Fibroblast of skin of abdomen (primary cell): ENCODE results near the gene KIF18A.
"Not testable (repeated sequence)": the region's sequence is repeated elsewhere in the genome, so short reads cannot be mapped to it uniquely, and the experiment has no call there.

Source experiments
- DNase-seq: peaks from one replicate; pipeline ENCODE4 v3.0.0-alpha.2; 2013

Gene KIF18A

GRCh38 chr11:28106353-28107043, 1.5 kb downstream of the KIF18A start:
- DNase-seq: no peak

DNA sequence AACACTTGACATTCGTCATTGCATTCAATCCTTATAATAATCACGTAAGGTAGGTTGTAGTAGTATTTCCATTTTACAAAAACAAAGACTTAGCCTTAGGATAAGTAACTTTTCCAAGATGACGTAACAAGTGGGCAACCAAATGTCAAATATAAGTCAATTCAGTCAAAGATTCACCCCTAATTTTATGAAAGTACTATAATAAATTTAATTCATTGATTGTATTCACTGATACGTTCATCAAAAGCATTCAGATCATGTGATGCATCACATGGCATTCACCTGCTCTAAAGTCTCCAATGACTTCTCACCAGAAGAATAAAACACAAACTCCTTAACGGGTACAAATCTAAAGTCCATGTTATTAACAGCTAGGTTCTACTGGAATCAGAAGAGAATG, 2.1 kb downstream of the KIF18A start:
- DNase-seq: no peak

DNA sequence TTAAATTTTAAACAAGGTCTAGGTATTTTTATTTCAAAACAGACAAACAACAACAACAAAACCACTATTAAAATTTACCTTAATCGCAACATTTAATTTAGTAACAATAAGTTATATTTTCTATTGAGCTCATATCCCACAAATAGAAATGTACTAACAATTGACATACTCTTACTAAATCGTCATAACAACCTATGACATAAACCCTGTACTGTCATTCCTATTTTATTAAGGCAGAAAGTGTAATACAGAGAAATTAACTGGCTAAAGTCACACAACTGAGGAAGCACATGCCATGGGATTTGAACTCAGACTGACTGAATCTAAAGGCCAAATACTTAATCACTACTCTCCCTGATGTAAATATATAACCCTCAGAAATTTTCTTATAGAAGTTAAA, 3.0 kb downstream of the KIF18A start:
- no peak for DNase-seq

DNA sequence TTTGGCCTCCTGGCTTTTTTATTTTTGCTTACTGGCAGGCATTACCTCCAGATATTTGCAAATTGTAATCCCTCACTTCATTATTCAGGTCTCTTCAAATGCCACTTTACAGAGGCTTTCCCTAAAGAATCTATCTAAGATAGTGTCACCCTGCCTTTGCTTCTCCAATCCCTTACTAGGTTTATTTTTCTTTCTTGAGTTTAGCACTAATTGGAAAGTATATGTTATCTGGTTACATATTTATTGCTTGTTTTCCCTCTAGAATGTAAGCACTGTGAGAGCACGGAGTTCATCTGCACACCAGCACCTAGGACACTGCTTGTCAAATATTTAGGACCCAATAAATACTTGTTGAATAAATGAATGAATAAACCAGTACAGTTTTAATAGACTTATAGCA, 3.5 kb downstream of the KIF18A start:
- DNase-seq: no peak

GRCh38 chr11:28102300-28102699, 5.7 kb downstream of the KIF18A start:
- not testable (repeated sequence) for DNase-seq

DNA sequence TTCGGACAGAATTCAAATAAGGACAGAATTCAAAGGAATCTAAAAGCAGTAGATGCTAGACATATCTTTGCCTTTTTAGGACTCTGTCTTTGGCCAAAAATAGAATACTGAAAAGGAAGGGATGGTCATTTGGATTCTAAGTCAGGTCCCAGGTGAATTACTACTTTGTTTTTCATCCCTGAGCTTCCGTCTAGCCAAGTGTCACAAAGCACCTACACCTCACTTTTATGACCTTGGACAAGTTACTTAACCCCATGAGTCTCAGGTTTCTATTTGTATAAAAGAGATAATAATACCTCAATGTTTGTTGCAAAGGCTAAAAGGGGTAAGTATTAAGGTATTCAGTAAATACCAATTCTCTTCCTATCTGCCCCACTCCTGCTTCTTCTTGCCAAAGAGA, 7.3 kb downstream of the KIF18A start:
- DNase-seq: no peak

- DNase-seq: no peak
Measured at GRCh38 chr11:28099715-28100114, 8.2 kb downstream of the KIF18A start.

GRCh38 chr11:28098257-28098656, 9.7 kb downstream of the KIF18A start:
- DNase-seq: no peak

- DNase-seq: no peak
Measured at GRCh38 chr11:28092786-28093185, 15.2 kb downstream of the KIF18A start.

GRCh38 chr11:28090052-28090749, 17.8 kb downstream of the KIF18A start:
- DNase-seq: peak; percentile 74

GRCh38 chr11:28089378-28089777, 18.6 kb downstream of the KIF18A start:
- DNase-seq: no peak

DNA sequence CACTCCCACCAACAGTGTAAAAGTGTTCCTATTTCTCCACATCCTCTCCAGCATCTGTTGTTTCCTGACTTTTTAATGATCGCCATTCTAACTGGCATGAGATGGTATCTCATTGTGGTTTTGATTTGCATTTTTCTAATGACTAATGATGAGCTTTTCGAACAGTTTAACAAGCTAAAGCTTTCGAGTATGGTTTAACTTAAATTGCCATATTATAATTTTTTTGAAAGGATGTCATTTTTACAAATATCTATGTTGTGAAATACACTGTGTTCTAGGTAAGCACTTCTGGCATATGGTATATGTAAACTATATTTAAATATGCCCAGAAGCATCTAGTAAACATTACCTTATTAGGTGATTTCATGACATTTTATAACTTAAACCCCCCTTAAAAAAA, 20.3 kb downstream of the KIF18A start:
- DNase-seq: not testable (repeated sequence)

- DNase-seq: not testable (repeated sequence)
Measured at GRCh38 chr11:28087192-28087591, 20.8 kb downstream of the KIF18A start.

- peak; percentile 84 for DNase-seq
Measured at GRCh38 chr11:28086569-28086968, 21.4 kb downstream of the KIF18A start.

- no peak for DNase-seq
Measured at GRCh38 chr11:28083118-28083517, 24.8 kb downstream of the KIF18A start.

GRCh38 chr11:28077521-28077920, 30.4 kb downstream of the KIF18A start:
- no peak for DNase-seq

GRCh38 chr11:28072321-28072720, 35.6 kb downstream of the KIF18A start:
- peak; percentile 51 for DNase-seq

DNA sequence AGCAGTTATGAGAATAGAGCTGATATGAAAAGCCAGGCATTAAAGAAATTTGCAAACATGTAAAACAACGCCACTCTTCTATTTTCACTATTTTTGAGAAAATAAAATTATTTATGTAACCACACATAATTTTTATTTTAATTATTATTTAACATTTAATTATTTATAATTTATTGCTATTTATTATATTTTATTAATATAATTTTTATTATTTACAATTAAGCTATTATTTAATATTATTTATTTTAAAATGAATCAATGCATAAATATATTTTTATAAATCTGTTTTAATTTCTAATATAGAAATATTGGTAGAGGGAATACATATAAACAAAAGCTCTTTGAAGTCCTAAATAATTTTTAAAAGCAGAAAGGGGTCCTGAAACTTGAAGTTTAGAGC, 36.7 kb downstream of the KIF18A start:
- no peak for DNase-seq

DNA sequence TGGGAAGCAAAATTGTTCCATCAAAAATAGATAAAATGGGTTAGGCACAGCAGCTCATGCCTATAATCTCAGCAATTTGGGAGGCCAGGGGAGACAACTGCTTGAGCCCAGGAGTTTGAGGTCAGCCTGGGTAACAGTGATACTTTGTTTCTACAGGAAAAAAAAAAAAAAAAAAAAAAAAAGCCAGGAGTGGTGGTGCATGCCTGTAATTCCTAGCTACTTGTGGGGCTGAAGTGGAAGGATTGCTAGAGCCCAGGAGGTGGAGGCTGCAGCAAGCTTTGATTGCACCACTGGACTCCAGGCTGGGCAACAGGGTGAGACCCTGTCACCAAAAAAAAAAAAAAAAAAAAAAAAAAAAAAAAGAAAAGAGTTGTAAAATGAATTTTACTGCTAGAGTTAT, 49.6 kb downstream of the KIF18A start:
- DNase-seq: peak; percentile 73

DNA sequence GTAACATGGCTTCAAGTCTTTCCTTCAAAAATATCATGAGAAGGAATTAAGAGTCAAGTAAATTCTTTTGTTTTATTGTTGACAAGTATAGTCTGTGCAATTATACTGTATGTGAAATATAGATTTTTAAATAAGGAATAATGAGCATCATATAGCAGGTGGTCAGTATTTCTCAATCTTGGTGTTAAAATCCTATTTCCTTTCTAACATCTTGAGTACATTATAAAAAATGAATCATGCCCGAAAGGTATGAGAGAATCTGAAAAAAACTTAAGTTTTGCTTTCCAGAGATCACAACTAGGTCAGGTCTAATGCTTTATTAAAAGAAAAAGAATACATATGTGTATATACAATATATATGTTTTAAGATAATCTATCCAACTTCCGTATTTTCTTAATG, 53.1 kb downstream of the KIF18A start:
- DNase-seq: peak; percentile 49

DNA sequence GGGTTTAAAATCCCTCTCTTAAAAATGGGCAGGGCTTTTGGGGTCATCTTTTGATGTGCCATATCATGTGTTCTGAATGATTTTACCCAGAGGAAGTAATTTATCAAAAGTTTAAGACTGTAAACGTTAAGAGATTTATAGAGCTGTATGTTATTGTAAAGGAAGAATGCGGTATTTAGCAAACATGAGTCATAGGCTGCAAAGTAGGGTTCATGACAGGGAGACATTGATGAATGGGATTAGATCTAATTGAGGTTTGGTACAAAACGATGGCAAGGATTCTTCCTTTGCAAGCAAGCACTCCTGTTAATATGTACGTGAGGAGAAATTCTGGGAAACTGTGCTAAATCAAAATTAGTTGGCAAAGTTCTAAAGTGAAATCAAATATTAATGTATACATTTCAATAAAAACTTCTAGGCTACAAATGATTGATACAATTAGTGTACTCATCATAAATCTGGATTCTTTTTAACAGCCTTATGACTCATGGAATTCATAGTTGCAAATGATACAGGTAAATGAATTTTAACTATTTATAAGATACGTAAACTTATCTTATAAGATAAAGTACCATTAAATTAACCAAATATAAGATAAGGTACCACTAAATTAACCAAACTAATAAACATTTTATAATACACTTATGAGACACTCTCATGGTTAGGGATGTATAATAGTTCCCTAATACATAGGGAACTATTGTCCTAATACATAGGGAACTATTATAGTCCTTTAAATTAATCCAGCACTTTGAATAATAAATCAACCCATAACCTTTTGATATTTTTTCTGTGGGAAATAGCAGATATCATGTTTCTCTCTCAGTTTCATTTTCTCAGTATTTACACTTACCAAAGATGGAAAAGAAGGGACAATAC, 58.4 kb downstream of the KIF18A start:
- peak; percentile 88 for DNase-seq

DNA sequence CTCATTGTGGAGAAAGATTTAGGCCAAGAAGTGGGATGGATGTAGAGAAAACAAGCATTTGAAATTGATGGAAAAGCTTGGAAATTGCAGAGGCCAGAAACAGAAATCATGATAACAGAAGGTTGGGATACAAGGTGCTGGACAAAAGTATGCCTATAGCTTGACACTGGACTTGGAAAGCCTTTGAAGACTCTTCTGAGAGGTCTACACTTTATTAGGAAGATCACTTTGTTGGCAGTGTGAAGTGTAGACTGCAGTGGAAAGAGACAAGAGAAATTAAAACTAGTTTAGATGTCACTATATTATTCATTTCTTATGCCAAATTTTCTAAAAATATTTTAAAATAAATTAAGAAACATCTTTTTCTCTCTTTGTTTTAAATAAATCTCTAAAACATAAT, 59.1 kb downstream of the KIF18A start:
- DNase-seq: no peak

DNA sequence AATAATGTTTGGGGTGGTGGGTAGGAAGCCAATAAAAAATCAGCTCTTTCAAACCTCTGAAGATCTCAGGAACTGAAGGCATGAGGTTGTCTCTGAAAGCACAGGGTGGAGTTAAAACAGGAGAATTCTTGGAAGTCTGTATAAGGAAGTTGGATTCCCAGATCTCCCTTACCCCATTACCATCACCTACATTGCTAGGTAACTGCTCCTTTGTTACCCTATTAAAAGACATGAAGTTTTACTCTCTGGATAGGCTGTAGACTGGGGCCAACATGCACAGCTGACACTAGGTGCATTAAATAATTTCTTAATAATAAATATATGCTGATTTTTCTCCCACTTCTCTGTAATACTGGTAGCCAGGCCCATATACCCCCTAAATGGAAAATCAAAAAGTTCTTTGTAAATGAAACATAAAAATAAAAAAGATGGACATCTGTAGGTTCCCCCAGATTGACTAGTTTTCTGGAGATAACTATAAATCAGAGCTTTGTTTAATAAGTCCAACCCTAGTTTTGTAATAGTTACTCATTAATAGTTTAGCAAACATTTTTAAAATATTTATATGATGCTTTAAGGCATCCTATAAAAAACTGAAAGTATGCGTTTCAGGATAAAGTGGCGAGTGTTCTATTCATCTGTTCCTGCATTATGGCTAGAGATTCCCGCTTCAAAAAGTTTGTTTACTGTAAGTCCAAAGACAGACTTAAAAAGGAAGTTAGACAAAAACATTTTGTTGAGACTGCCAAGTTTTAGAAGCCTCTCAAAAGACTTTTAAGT, 63.8 kb downstream of the KIF18A start:
- DNase-seq: no peak
